ENCODE measurements around the gene AHCY. TPM values are rescaled to one million over a fixed set of nuclear protein-coding genes. Genes with fewer than 3 reads are reported as not detected.
"Not testable (repeated sequence)": the region's sequence is repeated elsewhere in the genome, so short reads cannot be mapped to it uniquely, and the experiment has no call there.

AHCY gene
- polyA plus RNA-seq, 3 donors = 70.6 to 104 (median 75.0) TPM

DNA sequence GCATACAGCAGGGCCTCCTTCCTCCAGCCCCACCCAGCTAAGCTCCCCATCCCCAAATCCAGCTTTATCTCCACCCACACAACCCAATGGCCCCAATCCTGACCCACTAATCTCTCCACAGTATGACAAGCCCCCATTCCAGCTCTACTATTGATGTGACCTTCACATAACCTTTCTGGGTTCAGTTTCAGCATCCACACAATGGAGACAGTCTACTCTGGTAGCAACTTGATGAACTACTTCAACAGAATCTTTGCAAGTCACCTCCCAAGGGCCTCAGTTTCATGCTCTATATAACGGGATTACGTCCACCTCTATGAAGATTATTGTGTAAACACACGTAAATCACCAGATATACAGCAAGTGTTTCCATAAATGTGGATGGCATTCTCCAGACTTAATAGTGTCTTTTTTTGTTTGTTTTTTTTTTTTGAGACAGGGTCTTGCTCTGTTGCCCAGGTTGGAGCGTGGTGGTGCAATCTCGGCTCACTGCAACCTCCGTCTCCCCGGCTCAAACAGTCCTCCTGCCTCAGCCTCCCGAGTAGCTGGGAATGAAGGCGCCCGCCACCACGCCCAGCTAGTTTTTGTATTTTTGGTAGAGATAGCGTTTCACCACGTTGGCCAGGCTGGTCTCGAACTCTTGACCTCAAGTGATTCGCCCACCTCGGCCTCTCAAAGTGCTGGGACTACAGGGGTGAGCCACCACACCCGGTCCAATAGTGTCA, 1.4 kb downstream of the AHCY start:
- 82 to 88% (median 87%) methylated on average over 17 of the region's 17 CpGs for WGBS, 3 donors
- H3K27ac ChIP-seq (ENCODE audit: low read depth, low read length) = no peak overlapping the region

DNA sequence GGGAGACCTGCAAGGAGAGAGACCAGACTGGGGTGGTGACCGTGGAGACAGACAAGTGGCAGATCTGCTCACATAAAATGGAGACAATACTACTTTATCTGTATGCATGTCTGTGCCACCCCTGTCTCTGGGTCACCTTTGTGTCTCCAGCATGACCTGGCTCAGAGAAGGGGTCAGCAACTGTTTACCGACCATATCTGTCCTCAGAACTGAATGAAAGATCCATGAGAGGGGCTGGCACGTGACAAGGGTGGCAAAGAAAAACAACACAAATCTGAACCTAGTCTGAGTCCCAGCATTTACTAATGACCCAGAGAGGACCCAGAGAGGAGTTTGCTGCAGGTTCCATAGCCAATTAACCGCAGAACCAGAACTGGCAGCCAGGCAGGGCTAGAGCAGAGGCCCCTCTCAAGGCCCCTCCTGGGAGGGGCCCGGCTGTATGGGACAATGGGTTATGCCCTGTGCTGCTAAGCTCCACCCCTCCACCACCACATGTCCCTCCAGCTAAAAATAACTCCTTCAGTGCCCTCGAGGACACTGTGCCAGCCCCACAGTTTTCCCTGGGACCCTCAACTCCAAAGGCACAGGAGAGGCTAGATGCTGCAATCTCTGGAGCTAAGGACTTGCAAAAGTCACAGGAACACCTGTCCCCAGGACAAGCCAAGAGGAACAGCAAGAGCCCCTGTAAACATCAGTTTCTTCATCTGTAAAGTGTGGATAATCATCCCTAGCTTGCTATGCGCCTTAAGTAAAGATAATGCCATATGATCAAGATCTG, 2.2 kb downstream of the AHCY start:
- WGBS, 3 donors = 41 to 66% (median 61%) methylated on average over 7 of the region's 7 CpGs
- no peak overlapping the region for H3K27ac ChIP-seq (ENCODE audit: low read depth, low read length)

DNA sequence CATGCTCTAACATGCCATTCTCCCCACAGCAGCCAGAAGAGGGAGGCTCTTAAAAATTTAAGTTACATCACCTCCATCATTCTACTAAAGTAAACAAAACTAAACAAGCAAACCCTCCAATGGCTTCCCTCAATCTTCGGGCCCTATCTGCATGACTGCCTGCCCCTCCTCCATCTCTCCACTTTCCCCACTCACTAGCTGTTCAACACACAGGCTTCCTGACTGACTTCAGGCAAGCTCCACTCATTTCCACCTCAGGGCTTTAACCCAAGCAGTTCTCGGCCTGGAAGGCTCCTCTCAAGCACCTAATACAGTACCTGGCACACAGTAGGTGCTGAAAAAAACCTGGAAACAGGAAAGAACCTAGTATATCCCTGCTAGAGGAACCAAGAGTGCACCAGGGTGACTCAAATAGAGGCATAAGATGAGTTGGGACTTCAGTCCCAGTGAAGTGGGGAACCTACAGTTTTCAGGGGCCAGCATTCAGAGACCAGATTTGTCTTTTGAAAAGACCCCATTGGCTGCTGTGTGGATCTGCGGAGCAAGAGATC, 2.8 kb downstream of the AHCY start:
- 72 to 92% (median 84%) methylated on average over 3 of the region's 3 CpGs for WGBS, 3 donors
- no peak overlapping the region for H3K27ac ChIP-seq (ENCODE audit: low read depth, low read length)

DNA sequence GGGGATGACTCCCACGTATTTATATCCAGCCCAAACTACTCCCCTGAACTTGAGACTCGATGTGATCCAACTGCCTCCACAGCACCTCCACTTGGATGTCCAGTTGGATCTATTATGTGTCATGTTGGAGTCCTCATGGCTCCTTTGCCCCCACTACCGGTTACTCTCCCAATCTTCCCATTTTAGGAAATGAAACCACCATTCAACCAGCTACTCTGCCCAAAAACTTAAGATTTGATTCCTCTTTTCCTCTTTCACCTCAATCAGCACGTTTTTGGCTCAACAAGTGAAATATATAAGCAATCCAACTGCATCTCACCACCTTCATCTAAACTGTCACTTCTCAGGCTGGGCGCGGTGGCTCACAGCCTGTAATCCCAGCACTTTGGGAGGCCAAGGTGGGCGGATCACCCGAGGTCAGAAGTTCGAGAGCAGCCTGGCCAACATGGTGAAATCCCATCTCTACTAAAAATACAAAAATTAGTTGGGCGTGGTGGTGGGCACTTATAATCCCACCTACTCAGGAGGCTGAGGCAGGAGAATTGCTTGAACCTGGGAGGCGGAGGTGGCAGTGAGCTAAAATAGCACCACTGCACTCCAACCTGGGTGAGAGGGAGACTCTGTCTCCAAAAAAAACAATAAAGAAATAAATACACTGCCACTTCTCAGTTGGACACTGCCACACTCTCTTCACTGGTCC, 3.4 kb downstream of the AHCY start:
- 82 to 87% (median 87%) methylated on average over 11 of the region's 11 CpGs for WGBS, 3 donors
- H3K27ac ChIP-seq (ENCODE audit: low read depth, low read length) = no peak overlapping the region

DNA sequence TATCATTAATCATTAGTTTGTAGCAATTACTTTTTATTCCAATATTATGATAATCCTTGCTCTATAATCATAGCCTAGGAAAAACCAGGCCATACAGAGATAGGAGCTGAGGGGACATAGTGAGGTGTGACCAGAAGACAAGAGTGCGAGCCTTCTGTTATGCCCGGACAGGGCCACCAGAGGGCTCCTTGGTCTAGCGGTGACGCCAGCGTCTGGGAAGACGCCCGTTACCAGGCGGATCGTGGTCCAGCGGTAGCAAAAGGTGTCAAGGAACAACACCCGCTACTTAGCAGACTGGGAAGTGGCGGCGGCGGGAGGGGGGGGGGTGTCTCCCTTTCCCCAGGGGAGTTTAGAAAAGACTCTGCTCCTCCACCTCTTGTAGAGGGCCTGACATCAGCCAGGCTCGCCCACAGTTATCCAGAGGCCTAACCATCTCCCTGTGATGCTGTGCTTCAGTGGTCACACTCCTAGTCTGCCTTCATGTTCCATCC, 4.8 kb downstream of the AHCY start:
- not testable (repeated sequence) for H3K27ac ChIP-seq (ENCODE audit: low read depth, low read length)
- WGBS, 3 donors = 68 to 70% (median 68%) methylated on average over 6 to 10 of the region's 15 CpGs

DNA sequence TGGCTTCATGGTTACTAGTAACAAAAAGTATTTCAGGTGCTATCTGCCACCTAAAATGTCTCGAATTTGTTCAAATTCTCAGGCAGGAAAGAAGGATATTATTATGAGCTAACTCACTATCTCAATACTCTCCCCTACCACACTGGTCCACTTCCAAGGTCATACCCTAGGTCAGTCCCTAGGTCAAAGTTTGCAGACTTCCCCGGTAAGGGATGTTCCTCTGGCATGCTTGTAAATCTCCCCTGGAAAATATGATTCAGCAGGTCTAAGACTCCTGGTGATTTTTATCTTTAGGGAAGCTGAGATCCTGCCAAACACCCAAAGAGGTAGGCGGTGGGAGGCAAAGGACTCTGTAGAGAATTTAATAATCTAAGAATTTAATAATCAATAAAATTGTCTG, 6.7 kb downstream of the AHCY start:
- WGBS, 3 donors = 69 to 91% (median 83%) methylated on average over 3 of the region's 3 CpGs
- no peak overlapping the region for H3K27ac ChIP-seq (ENCODE audit: low read depth, low read length)

DNA sequence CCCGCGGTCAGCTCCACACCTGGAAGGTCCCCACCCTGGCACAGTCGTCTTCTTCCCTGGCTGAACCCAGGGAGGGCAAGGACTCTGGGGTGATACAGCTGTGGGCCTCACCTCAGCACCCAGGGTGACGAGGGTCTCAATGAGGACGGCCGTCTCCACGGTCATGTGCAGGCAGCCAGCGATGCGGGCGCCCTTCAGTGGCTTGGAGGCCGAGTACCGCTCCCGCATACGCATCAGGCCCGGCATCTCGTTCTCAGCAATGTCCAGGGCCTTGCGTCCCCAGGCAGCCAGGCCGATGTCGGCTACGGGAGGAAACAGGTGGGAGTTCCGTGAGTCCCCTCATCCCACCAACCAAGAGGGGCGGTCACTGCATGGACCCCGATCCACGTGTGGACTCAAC, 7.9 kb downstream of the AHCY start:
- 95 to 97% (median 95%) methylated on average over 24 of the region's 24 CpGs for WGBS, 3 donors
- H3K27ac ChIP-seq (ENCODE audit: low read depth, low read length) = no peak overlapping the region

DNA sequence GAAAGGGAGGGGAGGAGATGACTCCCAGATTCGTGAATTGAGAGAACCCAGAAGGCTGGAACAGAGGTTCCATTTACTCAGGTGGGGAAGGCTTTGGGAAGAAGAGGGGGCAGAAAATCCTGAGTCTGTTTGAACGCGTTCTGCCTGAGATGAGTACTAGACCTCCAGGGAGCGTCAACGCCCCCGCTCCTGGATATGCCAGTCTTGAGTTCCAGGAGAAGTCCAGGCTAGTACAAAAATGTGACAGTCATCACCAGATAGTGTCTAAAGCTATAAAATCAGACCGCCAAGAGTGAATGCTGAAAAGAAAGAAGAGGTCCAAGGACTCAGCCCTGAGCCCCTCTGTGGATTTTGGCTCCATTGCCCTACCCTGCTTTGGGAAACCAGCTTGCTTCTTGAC, 8.6 kb downstream of the AHCY start:
- WGBS, 3 donors = 91 to 99% (median 95%) methylated on average over 7 of the region's 7 CpGs
- no peak overlapping the region for H3K27ac ChIP-seq (ENCODE audit: low read depth, low read length)

DNA sequence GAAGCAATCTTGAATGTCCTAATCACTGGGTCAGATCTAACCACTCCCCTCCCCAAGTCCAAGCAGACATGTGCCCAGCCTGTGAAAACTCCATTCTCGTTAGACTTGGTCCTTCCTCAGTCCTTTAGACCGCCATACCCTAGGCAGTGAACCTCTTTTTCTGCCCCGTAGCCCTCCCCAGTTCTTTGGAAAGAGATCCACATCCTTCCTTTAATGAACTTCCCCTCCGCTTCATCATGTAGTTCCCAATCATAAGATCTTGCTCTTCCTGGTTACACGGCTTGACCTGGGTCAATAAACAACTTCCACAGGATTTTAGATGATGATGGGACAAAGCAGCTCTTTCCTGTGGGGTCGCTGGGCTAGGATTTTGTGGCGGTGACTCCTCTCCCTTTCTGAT, 9.6 kb downstream of the AHCY start:
- 49 to 82% (median 51%) methylated on average over 7 of the region's 7 CpGs for WGBS, 3 donors
- H3K27ac ChIP-seq (ENCODE audit: low read depth, low read length) = no peak overlapping the region

DNA sequence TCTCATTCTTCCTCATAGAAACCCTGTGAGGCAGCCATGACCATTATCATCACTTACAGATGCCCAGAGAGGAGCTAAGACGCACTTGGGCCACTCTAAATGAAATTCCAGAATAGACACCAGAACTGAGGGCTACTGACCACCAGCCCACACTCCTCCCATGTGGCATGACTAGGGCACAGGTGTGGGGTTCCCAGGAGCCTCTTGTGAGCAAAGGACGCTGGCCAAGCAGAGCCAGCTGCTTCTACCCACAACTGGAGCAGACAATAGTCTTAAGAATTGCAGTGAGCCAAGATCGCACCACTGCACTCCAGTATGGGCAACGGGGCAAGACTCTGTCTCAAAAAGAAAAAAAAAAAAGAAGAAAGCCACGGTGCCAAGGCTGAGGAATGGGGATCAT, 10.0 kb downstream of the AHCY start:
- no peak overlapping the region for H3K27ac ChIP-seq (ENCODE audit: low read depth, low read length)
- WGBS, 3 donors = 61 to 94% (median 91%) methylated on average over 5 of the region's 5 CpGs

DNA sequence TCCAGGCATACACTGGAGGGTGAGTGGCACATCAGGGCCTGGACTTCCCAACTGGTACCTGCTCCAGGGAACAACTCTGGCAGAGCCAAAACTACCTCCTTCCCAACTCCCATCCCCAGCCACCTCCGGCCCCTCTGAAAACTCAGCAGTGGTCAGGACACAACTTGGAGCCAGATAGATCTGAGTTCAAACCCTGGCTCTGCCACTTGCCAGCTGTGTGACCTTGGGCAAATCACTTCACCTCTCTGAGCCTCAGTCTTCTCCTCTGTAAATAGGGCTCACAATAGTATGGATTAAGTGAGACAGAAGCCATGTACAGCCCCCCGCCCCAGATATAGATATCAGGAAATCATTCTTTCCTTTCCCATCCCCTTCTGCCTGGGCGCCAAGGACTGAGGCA, 10.7 kb downstream of the AHCY start:
- WGBS, 3 donors = 95 to 98% (median 97%) methylated on average over 3 of the region's 3 CpGs
- no peak overlapping the region for H3K27ac ChIP-seq (ENCODE audit: low read depth, low read length)

DNA sequence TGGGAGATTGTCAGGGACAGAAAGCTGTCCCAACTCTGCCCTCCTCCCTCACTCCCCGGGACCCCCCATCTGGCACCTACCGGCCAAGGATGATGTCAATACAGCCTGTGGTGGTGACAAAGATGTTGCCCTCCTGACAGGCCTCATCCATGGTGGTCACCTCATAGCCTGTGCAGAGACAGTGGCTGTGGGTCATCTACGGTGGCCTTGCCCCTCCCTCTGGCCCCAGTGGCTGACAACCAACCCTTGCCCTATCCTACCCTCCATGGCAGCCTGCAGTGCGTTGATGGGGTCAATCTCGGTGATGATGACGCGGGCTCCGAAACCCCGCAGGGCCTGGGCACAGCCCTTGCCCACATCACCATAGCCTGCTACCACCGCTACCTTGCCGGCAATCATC, 12.7 kb downstream of the AHCY start:
- WGBS, 3 donors = 94 to 98% (median 97%) methylated on average over 11 of the region's 11 CpGs
- no peak overlapping the region for H3K27ac ChIP-seq (ENCODE audit: low read depth, low read length)

DNA sequence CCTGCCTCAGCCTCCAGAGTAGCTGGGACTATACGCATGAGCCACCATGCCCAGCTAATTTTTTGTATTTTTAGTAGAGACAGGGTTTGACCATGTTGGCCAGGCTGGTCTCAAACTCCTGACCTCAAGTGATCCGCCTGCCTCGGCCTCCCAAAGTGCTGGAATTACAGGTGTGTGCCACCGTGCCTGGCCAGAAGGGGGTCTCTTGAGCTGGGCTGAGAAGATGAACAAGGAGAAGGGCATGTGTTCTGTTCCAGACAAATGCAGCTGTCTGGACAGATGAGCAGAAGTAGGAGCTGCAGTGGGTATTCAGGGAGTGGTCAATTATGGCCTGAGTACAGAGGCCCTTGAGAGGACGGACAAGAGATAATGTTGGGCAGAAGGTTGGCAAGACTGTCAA, 15.7 kb downstream of the AHCY start:
- not testable (repeated sequence) for H3K27ac ChIP-seq (ENCODE audit: low read depth, low read length)
- WGBS, 3 donors = 96 to 99% (median 96%) methylated on average over 5 of the region's 5 CpGs

DNA sequence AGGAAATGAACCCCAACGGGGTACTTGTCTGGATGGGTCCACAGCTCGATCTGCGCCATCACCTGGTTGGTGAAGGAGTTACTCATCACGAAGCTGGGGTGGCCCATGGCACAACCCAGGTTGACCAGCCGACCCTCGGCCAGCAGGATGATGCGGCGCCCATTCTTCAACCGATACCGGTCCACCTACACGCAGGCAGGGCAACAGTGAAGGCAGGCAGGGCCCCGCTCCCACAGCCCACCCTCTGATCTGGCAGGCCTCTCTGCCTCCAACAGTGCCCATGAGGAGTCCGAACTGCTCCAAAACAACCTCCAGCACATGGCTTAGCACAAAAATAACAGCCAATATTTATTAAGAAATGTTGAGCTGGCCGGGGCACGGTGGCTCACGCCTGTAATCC, 17.7 kb downstream of the AHCY start:
- no peak overlapping the region for H3K27ac ChIP-seq (ENCODE audit: low read depth, low read length)
- WGBS, 3 donors = 94 to 95% (median 95%) methylated on average over 16 of the region's 16 CpGs

DNA sequence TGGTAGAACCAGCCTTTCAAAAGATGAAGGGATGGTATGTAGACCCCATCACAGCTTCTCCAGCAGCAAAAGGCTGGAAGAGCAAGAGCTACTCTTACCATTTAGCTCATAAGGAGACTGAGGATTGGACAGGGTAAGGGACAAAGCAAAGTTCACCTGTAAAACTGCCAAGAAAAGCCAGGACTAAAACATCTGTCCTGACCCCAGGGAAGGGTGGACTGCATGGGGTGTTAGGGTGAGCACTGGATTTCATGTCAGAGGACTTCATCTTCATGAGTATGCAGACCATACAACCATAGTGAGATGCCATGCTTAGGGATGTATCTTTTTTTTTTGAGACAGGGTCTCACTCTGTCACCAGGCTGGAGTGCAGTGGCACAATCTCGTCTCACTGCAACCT, 19.3 kb downstream of the AHCY start:
- 93 to 100% (median 97%) methylated on average over 1 of the region's 1 CpG for WGBS, 3 donors

DNA sequence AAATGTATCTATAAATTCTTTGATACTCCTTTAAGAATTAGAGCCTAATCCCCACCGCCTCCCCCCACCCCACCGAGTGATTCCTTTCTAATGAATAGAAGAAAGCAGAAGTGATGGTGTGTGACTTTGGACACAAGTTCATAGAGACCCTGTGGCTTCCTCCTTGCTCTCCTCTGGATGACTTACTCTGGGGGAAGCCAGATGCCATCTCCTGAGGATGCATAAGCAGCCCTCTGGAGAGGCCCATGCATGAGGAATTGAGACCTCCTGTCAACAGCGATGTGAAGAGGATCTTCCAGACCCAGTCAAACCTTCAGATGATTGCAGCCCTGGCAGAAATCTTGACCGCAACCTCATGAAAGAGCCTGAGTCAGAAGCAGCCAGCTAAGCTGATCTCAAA, 21.1 kb downstream of the AHCY start:
- 76 to 97% (median 83%) methylated on average over 4 of the region's 4 CpGs for WGBS, 3 donors
- H3K27ac ChIP-seq (ENCODE audit: low read depth, low read length) = no peak overlapping the region

More for the DNA sequence above, 19.3 kb downstream of the AHCY start:
- H3K27ac ChIP-seq (ENCODE audit: low read depth, low read length) = no peak overlapping the region

DNA sequence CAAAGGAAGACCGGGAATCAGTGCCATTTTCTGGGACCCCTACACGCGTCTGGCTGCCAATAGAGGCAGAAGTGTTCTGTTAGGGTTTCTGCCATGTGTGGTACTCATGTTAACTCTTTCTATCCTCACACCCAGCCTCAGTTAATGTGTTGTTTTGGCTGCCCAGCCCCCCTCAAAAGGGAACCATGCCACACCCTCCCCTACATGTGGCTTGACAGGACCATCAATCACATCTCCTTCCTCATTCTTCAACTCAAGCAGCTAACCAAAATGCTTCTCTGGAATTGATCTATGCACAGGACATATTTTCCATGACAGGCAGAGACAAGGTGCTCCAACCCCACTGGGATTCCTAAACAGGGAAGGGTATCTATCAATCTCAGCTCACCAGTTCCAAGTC, 22.0 kb downstream of the AHCY start:
- WGBS, 3 donors = 82 to 94% (median 92%) methylated on average over 3 of the region's 3 CpGs
- H3K27ac ChIP-seq (ENCODE audit: low read depth, low read length) = no peak overlapping the region

DNA sequence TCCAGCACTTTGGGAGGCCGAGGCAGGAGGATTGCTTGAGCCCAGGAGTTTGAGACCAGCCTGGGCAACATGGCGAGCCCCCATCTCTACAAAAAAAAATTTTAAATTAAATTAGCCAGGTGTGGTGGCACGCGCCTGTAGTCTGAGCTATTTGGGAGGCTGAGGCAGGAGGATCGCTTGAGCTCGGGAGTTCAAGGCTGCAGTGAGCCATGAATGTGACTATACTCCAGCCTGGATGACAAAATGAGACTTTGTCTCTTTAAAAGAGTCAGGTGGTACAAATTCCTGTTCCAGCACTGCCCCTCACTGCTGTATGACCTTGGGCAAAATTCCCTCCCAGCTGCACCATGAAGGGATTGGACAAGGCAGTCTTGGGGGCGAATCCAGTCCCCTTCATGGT, 28.5 kb downstream of the AHCY start:
- no peak overlapping the region for H3K27ac ChIP-seq (ENCODE audit: low read depth, low read length)
- WGBS, 3 donors = 96 to 98% (median 98%) methylated on average over 7 of the region's 7 CpGs

DNA sequence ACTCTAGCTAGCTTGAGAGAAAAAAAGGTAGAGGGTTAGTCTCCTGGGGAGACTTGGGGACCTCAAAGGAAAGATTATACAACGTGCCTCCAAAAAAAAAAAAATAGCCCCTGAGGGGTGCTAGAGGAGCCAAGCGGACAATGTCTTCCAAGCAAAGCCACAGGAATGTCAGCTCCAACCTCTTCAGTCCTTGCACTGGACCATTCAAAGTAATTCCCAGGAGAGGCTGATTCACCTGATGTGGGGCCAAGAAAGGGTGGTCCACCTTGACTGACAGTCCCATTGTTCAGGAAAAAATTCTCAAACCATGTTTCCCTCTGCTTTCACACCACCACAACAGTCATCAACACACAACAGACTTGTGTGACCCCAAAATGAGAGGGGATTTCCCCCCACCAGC, 31.2 kb downstream of the AHCY start:
- WGBS, 3 donors = 83 to 95% (median 91%) methylated on average over 2 of the region's 2 CpGs
- no peak overlapping the region for H3K27ac ChIP-seq (ENCODE audit: low read depth, low read length)
